Uterus (tissue), 4 donors: Measurements from ENCODE around the gene PPM1G. TPM values are rescaled to one million over a fixed set of nuclear protein-coding genes. Genes with fewer than 3 reads are reported as not detected.

Experiments used
- DNase-seq, 2 donors: peaks; one replicate each; pipeline ENCODE4 v3.0.0-alpha.2; 2019 to 2020
- H3K27ac ChIP-seq, 2 donors: fragments of 200-600 bp; sonication (generic); 1 replicate in 1 of 2; 2 replicates in 1 of 2; pipeline ENCODE4 v1.5.1; 2016 to 2018
- H3K27me3 ChIP-seq, 2 donors: fragments of 200-600 bp; sonication (generic); one replicate each; pipeline ENCODE4 v1.5.1; 2018 to 2019; ENCODE audit warnings: control low read depth in 1 of 2
- H3K36me3 ChIP-seq, 2 donors: fragments of 200-600 bp; sonication (generic); one replicate each; pipeline ENCODE4 v1.5.1; 2019; ENCODE audit warnings: control low read depth in 1 of 2
- H3K4me1 ChIP-seq, 2 donors: fragments of 200-600 bp; sonication (generic); one replicate each; pipeline ENCODE4 v1.5.1; 2018 to 2019; ENCODE audit warnings: control low read depth in 1 of 2
- H3K4me3 ChIP-seq, 2 donors: fragments of 200-600 bp; sonication (generic); 1 replicate in 1 of 2; 2 replicates in 1 of 2; pipeline ENCODE4 v1.5.1; 2018 to 2019; ENCODE audit warnings: mild to moderate bottlenecking in 1 of 2
- H3K9me3 ChIP-seq, 2 donors: fragments of 200-600 bp; sonication (generic); one replicate each; pipeline ENCODE4 v1.5.1; 2019; ENCODE audit warnings: control low read depth in 1 of 2
- POLR2A ChIP-seq, 2 donors: fragments of 450-650 bp; IDR thresholded peaks; one replicate each; pipeline ENCODE4 v1.6.1; 2016; ENCODE audit warnings: antibody characterized with exemption in 2 of 2, mild to moderate bottlenecking in 1 of 2, moderate library complexity in 1 of 2
- intact Hi-C: fragments of 100-400 bp; cut with DNase I; formaldehyde crosslinking; loops from one replicate; pipeline ENCODE4 v1.15.1; 2023; ENCODE audit warnings: low total_unique reads
- total RNA-seq, 4 donors: library from RNA; depleted of rRNA in 3 of 4; stranded (reverse); fragments of >200 nt in 3 of 4; gene quantifications; one replicate each; pipeline versions ENCODE4 v1.1.0 to v1.2.4, GENCODE V29; 2014 to 2023
- TF ChIP-seq, protein P1 (sequence below), 4 experiments: fragments of 200-600 bp in 2 of 4; fragments of 450-650 bp in 2 of 4; sonication (generic) in 2 of 4; IDR thresholded peaks; one replicate each; pipeline ENCODE4 v1.5.1; 2016 to 2019; ENCODE audit warnings: antibody characterized with exemption in 4 of 4, mild to moderate bottlenecking in 2 of 4, moderate library complexity in 1 of 4
- donor health status: DM: yes; HTN: yes; CAD: no.

Gene PPM1G
- total RNA-seq, 4 donors from 2014 or later: 15.9 to 54.1 (median 42.2) TPM

DNA sequence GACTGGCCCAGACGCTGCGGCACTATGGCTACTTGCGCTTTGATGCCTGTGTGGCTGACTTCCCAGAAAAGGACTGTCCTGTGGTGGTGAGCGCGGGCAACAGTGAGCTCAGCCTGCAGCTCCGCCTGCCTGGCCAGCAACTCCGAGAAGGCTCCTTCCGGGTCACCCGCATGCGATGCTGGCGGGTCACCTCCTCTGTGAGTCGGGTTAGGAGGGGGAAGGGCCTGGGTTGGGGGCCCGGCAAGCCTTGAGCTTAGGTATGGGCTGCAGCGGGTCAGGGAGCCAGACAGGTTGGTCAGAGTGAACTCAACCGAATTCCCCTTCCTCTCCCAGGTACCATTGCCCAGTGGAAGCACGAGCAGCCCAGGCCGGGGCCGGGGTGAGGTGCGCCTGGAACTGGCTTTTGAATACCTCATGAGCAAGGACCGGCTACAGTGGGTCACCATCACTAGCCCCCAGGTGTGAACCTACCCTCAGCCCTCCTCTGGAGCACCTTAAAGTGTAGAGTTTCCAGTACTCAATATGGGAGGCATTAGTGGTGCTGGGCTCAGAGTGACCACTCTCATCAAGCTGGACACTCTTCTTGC lies 33.8 kb downstream of the PPM1G start:
- Histone ChIP-seq H3K9me3 (no peaks in the 10 kb centered on the region), H3K4me1 (peaks cover 10 to 19% of the 10 kb centered on the region in 2 donors), H3K27ac (no peak overlapping the region), H3K27me3 (no peaks in the 10 kb centered on the region), H3K36me3 (no peaks in the 10 kb centered on the region), H3K4me3 (no peak overlapping the region)
- TF ChIP-seq, protein P1, sequence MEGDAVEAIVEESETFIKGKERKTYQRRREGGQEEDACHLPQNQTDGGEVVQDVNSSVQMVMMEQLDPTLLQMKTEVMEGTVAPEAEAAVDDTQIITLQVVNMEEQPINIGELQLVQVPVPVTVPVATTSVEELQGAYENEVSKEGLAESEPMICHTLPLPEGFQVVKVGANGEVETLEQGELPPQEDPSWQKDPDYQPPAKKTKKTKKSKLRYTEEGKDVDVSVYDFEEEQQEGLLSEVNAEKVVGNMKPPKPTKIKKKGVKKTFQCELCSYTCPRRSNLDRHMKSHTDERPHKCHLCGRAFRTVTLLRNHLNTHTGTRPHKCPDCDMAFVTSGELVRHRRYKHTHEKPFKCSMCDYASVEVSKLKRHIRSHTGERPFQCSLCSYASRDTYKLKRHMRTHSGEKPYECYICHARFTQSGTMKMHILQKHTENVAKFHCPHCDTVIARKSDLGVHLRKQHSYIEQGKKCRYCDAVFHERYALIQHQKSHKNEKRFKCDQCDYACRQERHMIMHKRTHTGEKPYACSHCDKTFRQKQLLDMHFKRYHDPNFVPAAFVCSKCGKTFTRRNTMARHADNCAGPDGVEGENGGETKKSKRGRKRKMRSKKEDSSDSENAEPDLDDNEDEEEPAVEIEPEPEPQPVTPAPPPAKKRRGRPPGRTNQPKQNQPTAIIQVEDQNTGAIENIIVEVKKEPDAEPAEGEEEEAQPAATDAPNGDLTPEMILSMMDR (IDR thresholded peaks at IDR 0.05): no peak
- no peak for TF ChIP-seq POLR2A (IDR thresholded peaks at IDR 0.05)
- intact Hi-C loops: no loop called here
- no peak for DNase-seq

DNA sequence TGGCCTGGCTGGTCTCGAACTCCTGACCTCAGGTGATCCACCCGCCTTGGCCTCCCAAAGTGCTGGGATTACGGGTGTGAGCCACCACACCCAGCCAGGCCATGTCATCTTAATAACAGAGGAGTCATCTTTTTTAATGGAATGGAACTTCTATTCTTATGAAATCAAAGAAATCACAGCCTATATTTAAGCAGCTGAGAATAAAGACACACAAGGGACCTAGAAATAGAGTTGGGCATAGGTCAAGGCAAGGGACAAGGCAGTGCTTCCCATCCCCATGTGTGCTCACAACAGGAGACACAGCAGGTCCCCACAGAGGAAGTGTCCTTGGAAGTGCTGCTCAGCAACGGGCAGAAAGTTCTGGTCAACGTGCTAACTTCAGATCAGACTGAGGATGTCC lies 35.8 kb downstream of the PPM1G start:
- intact Hi-C loops: no loop called here
- Histone ChIP-seq H3K4me1 (peaks cover 16 to 30% of the 10 kb centered on the region in 2 donors), H3K36me3 (no peaks in the 10 kb centered on the region)

DNA sequence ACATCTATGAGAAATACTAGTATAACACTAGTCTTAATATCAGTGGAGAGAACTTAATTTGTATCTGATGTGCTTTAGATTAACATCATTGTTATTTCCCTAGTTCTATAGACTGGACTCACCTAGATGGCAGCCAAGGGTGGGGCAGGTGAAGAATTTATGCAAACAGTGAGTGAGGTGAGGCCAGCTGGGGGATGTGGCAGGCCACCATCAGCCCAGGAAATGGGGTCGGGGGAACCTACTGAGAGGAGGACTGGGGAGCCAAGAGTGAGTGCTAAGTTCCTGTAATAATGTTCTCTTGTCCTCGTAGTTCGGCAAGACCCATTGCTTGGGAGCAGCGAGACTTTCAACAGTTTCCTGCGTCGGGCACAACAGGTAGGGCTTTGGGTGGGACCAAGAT lies 36.5 kb downstream of the PPM1G start:
- Histone ChIP-seq H3K27me3 (no peaks in the 10 kb centered on the region), H3K36me3 (no peaks in the 10 kb centered on the region), H3K4me1 (peaks cover 16 to 30% of the 10 kb centered on the region in 2 donors), H3K27ac (no peak overlapping the region), H3K4me3 (no peak overlapping the region), H3K9me3 (no peaks in the 10 kb centered on the region)
- intact Hi-C loops: no loop called here
- no peak for DNase-seq
- TF ChIP-seq, protein P1 (IDR thresholded peaks at IDR 0.05): no peak
- TF ChIP-seq POLR2A (IDR thresholded peaks at IDR 0.05): no peak

More for the DNA sequence above, 35.8 kb downstream of the PPM1G start:
- Histone ChIP-seq H3K27ac (no peak overlapping the region), H3K27me3 (no peaks in the 10 kb centered on the region), H3K4me3 (no peak overlapping the region), H3K9me3 (no peaks in the 10 kb centered on the region)
- DNase-seq: no peak
- TF ChIP-seq, protein P1 (IDR thresholded peaks at IDR 0.05): no peak
- no peak for TF ChIP-seq POLR2A (IDR thresholded peaks at IDR 0.05)

DNA sequence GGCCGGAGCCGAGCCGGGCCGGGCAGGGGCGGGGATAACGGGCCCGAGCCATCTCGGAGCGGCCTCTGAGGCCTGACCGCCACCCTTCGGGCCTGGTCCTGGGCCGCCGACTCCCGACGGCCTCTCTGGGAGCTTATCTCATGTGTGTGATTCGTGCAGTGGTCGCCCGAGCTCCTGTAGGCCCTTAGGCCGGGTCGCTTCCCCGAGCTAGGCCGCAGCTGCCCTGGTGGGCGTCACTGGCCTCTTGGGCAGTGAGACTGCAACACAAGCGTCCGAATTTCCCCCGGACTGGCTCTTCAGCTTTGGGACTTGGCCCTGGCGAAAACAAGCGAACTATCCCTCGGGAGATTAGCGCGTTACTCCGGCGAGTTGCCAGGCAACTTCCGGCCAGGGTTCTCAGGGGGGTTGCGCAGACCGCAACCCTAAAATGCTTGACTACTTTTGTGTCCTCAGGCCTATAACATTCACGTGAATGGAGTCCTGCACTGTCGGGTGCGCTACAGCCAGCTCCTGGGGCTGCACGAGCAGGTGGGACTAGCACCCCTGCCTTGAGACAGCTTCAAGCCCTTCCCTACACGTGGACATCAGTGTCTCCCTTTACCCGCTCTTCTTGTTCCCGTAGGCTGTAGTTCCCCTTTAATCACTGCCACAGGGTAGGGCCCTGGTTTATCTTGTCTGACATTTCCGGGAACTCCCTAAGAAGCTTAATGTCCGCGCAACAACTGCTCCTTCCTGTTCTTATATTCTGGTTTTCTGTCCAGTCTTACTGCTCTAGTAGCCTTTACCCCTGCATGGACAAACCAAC lies 38.4 kb downstream of the PPM1G start:
- Histone ChIP-seq H3K36me3 (no peaks in the 10 kb centered on the region), H3K4me3 (peak overlapping the region; percentile 65 to 96), H3K27me3 (no peaks in the 10 kb centered on the region), H3K4me1 (peaks cover 16 to 30% of the 10 kb centered on the region in 2 donors), H3K27ac (peak overlapping the region; percentile 67 to 91), H3K9me3 (no peaks in the 10 kb centered on the region)
- intact Hi-C loops: no loop called here
- DNase-seq: no peak
- TF ChIP-seq, protein P1 (IDR thresholded peaks at IDR 0.05): no peak
- TF ChIP-seq POLR2A (IDR thresholded peaks at IDR 0.05): no peak
